Stimulated activated CD4-positive, alpha-beta T cell treated with anti-CD3 and anti-CD28 coated beads, Interleukin-1b, Interleukin-23, amount 100 ng/mL, for 24 hours (primary cell): Measurements from ENCODE around the gene TRIM59.
A peak's percentile ranks its signal among the peaks of the same experiment; 100 is the strongest.
"Not testable (repeated sequence)": the region's sequence is repeated elsewhere in the genome, so short reads cannot be mapped to it uniquely, and the experiment has no call there.

Experiments used
- DNase-seq, 4 experiments: peaks; one replicate each; pipeline ENCODE4 v3.0.0-alpha.2; 2020; ENCODE audit warnings: low read depth in 4 of 4, low spot score in 1 of 4

Gene TRIM59

DNA sequence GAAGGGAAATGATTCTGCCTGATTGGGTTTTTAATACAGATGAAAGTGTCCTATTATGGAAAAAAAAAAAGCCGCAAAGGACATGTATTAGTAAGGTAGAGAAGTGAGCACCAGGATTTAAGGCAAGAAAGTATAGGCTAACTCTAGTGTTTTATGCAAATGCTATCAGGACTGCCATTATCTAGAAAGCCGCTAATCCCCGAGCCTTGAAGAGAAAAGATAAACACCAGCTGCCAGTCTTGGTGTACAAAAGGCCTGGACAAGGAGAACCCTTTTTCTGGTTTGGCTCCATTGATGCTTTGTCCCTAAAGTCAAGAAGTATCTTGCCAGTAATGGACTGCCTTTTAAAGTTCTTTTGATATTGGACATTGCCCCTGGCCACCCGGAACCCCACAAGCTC is 8.6 kb upstream of the TRIM59 start:
- DNase-seq = no peak

DNA sequence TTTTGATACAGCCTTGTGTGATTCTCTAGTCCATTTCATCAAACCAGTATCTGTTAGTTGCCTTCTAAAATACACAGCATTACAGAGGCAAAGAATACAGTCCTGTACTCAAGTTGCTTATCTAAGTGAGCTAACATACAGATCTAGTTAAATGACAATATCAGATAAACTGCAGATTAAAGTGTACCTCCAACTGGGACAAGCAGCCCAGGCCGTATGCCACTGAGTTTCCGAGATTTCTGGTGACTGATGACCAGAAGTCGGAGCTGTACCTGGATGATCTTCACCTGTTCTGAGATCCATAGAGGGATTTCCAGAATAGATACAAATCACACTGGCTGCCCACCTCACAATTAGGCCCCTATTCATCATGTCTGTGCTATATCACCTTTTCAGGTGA is 6.3 kb upstream of the TRIM59 start:
- no peak for DNase-seq

DNA sequence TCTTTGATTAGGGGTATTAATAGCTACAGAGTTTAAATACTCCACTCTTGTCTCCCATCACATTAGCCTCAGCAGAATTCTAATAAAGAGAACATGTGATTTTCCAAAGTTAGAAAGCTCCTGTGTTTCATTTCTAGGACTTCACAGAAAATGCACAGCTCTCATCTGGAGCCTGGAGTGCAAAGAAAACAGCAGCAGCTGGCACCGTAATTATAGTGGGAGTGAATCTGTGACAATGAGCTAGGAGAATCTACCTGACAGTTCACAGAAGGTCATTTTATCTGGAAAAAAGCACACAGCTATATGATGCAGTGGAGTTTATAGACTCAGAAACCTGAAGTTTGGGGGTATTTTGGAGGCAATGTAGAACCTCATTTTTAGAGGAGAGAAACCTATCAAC is 5.4 kb upstream of the TRIM59 start:
- DNase-seq = no peak

DNA sequence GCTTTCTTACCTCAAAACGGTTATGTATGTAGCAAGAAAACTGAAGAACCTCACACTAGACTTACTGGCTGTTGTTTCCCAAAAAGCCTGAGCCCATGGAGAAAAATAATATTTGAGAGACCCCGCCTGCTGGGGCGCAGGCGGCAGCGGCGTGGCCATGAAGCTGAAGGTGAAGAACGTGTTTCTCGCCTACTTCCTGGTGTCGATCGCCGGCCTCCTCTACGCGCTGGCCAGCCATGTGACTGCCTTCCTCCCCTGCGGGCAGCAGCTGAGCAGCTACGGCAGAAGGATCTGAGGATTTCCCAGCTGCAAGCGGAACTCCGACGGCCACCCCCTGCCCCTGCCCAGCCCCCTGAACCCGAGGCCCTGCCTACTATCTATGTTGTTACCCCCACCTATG is 2.7 kb upstream of the TRIM59 start:
- not testable (repeated sequence) for DNase-seq

DNA sequence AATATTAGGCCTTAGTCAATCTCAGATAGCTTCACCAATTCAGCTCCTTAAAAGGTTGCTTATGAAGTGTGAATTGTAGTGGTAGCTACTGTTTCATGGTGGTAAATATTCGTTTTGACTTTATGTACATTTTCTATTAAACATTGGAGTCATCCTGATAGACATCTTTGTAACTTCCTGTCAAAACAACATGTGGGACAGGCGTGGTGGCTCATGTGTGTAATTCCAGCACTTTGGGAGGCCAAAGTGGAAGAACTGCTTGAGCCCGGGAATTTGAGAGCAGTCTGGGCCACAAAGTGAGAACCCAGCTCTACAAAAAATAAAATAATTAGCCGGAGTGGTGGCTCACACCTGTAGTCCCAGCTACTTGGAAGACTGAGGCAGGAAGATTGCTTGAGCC is 2.0 kb upstream of the TRIM59 start:
- DNase-seq = no peak

DNA sequence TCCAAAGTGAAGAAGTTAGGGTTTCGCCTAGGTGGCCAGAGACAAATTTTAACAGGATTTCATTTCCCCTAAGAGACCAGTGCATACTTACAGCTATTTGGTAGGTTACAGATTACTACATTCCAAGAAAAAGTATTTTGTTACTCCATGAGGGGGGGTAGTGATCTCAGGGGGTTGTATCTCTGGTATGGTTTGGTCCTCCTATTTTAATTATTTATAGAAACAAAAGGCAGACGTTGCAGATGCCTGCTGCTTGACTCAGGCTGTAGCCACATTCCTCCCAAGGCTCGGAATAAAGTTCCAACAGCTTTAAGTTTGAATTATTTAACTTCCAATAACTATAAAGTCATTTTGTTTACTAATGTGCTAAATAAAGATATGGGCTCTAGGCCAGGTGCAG is 1.3 kb upstream of the TRIM59 start:
- DNase-seq = no peak

DNA sequence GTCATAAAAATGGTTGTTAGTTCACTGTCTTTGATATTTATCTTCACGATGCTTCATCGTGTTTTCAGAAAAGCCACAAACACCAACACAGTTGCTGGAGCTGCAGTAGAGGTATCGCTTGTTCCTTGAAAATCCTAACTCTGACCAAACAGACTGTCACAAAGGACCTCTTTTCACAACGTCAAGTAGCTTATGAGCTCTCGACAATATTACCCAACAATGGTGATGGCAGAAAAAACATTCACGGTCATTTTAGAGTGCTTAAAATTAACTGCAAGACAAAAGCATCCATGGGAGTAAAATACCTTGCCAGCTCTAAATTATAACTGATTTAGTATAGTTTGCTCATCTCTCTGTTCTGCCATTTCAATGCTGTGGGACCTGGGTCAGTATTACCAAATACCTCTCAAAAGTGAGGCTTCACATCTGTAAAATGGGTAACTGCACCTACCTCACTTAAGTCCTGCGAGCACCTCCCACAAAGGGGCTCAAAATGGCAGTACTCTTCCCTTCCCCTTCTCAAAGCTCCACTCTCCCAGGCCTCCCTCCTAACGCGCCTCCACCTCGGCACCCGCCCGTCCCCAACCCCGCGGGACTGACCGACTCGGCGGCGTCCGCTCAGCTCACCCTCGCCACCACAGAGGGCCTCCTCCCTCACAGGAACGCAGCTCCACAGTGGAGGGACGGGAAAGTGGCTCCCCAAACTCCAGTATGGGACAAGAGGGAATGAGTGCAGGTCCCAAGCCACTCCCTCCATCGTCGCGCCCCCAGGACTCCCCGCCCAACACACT is 546 bp downstream of the TRIM59 start:
- no peak for DNase-seq

DNA sequence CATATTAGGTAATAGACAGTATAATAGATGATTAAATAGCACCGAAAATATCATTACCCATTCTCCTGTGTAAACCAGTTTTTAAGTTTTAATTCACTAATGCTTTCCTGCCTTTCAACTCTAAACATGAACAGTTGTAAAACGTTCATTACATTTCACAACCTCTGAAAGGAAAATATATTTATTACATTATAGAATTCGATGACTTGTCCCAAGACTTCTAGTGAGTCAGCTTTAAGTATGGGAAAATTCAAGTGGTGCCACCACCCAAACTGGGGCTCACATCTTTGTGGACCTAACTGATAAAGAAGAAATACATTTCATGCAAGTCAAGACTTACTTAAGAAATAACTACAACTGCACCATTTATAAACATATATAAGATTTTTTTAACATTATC is 2.0 kb downstream of the TRIM59 start:
- no peak for DNase-seq

DNA sequence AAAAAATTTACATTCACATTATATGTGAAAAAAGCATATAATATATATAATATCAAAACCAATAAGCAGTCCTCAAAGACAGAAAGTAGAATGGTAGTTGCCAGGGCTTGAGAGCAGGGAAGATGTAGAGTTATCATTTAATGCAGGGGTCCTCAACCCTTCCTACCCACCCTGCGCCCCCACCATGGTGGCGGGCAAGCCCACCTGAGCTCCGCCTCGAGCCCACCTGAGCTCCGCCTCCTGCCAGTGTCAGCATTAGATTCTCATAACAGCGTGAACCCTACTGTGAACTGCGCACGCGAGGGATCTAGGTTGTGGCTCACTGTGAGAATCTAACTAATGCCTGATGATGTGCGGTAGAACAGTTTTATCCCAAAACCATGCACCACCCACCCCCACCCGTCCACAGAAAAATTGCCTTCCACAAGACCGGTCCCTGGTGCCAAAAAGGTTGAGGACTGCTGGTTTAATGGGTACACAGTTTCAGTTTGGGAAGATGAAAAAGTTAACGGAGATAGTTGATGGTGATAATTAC is 3.0 kb downstream of the TRIM59 start:
- DNase-seq = no peak

DNA sequence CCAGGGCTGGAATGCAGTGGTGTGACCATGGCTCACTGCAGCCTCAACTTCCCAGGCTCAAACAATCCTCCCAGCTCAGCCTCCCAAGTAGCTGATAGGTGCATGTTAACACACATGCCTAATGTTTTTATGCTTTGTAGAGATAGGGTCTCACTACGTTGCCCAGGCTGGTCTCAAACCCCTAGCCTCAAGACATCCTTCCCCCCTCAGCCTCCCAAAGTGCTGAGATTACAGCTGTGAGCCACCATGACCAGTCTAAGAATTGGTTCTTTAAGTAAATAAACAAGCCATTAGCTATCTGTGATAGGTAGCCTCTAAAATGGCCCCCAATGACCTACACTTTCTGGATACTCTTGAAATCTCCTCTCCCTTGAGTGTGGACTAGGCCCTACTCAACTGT is 3.7 kb downstream of the TRIM59 start:
- no peak for DNase-seq

DNA sequence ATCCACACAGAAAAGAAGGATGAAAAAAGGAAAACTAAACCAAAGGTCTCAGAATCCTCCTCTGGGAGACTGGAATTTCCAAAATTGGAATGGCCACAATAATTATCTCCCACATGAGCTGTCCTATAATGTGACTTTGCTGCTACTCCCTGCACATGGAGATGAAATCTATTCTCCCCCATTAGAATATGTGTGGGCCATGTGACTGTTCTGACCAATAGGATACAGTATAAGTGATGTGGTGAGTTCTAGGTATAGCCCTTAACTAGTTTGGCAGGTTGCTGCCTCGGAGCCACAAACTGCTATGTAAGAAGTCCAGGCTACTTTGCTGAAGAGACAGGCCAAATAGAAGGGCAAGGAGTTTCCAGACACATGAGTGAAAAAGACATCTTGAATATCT is 5.2 kb downstream of the TRIM59 start:
- no peak for DNase-seq

DNA sequence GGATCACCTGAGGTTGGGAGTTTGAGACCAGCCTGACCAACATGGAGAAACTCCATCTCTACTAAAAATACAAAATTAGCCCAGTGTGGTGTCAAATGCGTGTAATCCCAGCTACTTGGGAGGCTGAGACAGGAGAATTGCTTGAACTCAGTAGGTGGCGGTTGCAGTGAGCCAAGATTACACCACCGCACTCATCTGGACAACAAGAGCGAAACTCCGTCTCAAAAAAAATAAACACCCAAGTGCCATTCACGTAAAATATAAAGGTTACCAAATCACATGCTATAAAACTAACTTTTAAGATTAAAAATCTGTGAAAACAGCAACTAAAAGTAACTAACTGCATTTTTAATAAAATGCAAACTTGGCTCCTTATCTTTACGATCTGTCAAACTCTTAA is 8.9 kb downstream of the TRIM59 start:
- DNase-seq = no peak

DNA sequence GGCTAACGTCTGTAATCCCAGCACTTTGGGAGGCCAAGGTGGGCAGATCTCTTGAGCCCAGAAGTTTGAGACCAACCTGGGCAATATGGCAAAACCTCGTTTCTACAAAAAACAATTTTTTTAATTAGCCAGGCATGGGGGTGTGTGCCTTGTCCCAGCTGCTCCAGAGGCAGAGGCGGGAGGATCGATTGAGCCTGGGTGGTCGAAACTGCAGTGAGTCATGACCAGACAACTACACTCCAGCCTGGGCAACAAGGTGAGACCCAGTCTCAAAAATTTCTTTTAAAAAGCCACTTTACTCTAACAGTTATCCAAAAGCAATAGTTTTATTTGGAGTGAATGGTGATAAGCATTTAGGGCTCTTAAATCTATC is 12.5 kb downstream of the TRIM59 start:
- DNase-seq = no peak

DNA sequence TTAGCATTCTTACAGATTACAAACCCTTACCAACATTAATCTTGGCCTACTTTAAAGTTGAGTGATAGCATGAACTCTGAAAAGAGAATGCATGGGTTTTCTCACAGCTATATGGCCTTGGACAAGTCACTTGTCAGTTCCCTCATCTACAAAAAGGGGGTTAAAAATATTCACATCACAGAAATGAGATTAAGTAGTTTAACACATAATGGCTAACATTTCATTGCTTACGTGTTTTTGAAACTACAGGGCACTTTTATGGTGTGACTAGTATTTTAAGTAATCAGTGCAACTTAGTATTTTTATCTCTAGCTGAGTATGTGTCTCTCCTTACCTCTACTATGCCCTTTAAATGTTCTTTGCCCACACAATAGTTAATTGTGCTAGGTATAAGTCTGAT is 13.8 kb downstream of the TRIM59 start:
- DNase-seq = no peak

DNA sequence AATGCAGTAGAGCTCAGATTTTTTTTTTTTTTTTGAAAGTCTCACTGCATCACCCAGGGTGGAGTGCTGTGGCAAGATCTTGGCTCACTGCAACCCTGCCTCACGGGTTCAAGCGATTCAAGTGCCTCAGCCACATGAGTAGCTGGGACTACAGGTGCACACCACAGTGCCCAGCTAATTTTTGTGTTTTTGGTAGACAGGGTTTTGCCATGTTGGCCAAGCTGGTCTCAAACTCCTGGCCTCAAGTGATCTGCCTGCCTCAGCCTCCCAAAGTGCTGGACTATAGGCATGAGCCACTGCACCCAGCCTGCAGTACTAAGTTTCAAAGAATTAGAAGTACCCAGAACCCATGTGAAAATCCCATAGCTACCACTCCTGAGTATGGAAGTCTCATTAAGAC is 14.5 kb downstream of the TRIM59 start:
- no peak for DNase-seq

DNA sequence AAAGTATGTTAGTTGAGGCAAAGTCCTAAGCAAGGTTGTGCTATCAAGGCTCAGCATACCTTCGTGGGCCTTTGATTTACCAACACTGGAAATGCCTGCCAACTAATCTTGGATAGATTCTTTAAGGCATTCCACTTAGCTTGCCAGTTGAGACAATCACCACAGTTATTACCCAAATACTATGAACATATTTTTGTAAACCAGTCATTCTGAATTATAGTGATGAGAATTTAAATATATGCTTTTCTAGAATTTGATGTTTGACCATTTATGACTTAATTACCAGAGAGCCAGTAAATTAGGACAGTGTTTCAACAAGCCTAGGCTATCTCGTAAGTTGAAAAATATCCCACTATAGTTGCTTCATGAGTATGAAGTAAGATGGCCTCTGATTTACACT is 15.5 kb downstream of the TRIM59 start:
- no peak for DNase-seq

DNA sequence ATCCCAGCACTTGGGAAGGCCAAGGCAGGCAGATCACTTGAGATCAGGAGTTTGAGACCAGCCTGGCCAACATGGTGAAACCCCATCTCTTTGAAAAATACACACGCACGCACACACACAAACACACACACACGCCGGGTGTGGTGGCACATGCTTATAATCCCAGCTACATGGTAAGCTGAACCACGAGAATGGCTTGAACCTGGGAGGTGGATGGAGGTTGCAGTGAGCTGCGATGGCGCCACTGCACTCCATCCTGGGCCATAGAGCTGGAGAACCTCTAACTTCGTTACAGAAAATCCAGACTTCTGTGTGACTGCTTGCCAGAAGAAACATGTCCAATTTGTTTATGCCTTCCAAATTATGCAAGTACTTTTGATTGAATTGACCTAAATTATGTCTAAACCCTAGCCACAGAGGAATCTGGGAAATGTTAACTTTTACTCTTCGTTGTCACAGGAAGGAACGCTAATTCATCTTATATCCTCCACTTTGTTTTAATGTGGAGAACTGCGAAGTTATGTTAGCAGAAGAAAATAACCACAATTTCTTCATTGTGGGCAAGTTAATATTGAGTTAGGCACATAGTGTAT is 21.7 kb downstream of the TRIM59 start:
- DNase-seq = no peak

DNA sequence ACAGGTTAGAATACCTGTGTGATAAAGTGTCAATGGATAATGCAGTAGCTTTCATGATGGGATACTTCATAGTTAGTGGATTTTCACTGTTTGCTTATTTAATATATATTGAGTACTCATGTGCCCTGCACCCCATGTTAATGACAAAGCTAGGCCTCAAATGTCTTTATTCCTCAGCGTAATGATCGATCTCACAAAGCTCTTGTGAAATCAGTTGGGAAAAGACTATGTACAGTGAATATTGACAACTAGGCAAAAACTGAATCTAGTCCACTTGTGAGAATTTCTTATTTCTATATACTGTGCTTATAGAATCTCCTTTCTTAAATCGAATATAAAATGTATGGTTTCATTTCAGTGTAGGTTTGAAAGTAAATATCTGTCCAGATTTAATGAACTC is 32.3 kb downstream of the TRIM59 start:
- no peak for DNase-seq

DNA sequence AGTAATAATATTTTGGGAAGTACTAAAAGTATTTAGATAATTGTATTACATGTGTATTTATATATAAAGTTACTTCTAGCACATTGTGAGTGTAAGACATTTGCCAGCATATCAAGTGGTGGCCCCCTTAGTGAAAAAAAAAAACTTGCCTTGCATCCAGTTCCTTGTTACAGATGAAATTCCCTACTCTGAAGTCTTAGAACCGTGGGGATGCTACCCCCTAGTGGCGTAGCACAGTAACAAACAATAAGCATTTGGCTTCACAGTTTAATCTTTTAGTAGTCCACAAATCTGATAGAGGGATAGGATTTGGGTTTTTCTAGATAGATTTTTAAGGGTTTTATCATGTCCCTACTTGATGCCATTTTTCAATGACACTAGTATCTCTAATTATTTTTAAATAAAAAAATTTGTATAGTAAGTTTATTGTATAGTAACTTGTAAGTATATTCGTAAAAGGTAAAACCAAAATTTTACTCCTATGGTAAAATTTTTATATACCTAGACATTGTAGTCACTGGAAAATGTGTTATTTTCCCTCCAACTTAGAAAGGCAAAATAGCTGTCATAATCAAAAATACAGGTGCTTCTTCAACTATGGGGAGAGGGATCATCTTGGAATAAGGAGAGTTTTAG is 35.9 kb downstream of the TRIM59 start:
- DNase-seq = peak; percentile 28 to 39 (median 35)

DNA sequence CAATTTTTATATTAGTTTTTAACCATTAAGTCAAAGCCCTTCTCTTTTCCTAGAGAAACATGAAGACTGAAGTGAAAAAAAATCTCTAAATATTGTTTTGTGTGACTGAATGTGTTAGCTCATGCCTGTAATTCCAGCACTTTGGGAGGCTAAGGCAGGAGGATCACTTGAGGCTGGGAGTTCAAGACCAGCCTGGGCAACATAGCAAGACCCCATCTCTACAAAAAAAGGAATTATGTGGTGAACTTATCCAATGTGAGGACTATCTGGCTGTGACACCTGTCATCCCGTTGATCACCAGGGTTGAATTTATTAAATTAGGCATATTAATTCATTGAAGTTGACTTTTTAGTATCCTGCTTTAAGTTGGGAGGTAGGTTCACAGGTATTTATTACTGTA is 37.1 kb downstream of the TRIM59 start:
- DNase-seq = no peak

DNA sequence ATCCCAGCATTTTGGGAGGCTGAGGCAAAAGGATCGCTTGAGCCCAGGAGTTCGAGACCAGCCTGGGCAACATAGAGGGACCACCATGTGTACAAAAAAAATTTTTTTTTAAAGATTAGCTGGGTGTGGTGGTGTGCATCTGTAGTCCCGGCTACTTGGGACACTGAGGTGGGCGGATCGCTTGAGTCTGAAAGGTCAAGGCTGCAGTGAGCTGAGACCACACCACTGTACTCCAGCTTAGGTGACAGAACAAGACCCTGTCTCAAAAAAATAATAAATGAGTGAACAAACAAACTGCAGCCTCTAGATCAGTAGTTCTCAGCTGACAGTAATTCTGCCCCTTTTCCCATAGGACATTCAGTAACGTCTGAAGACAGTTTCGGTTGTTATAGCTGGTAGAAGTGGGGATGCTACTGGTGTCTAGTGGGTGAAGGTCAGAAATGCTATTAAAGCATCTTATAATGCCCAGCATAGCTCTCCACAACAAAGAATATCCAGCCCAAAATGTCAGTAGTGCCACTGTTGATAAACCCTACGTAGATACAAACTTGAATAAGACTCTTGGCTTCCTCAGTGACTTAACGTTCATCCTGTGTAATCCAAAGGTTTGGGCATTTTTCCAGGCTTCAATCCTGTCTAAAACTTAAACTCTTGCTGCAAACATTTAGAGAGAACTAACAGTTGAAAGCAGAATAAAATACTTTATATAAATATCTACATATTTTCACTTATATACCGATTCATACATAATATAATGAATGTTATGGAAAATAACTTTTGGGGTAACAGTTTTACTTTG is 39.6 kb downstream of the TRIM59 start:
- no peak for DNase-seq
